K562 (cell line): ENCODE results near the gene LRRC47. TPM values are rescaled to one million over a fixed set of nuclear protein-coding genes. Genes with fewer than 3 reads are reported as not detected.
A peak's percentile ranks its signal among the peaks of the same experiment; 100 is the strongest.

ENCODE experiments used
- BCOR ChIP-seq: fragments of 450-650 bp; IDR thresholded peaks from 2 replicates; pipeline ENCODE4 v1.6.1; 2016
- DEAF1 ChIP-seq: fragments of 450-650 bp; formaldehyde crosslinking; IDR thresholded peaks from 2 replicates; pipeline ENCODE4 v1.4.0; 2020; ENCODE audit warnings: mild to moderate bottlenecking, moderate library complexity
- JUND ChIP-seq, 2 experiments: IDR thresholded peaks; 2 replicates in 1 of 2; 3 replicates in 1 of 2; pipeline ENCODE4 v1.6.1; 2011; ENCODE audit warnings: borderline replicate concordance in 2 of 2, low read depth in 2 of 2, low read length in 2 of 2, improper control_type of control experiment in 1 of 2, missing biosample characterization in 1 of 2, missing genetic modification characterization in 1 of 2, missing genetic modification reagents in 1 of 2
- KDM2B ChIP-seq: fragments of 250-450 bp; sonication (Bioruptor Pico); IDR thresholded peaks from 2 replicates; pipeline ENCODE4 v1.8.0; 2021; ENCODE audit warnings: mild to moderate bottlenecking, moderate library complexity
- KLF1 ChIP-seq: fragments of 450-650 bp; IDR thresholded peaks from 2 replicates; pipeline ENCODE4 v1.6.1; 2016; ENCODE audit warnings: missing genetic modification characterization, missing compliant biosample characterization
- POLR2AphosphoS5 ChIP-seq: IDR thresholded peaks from 2 replicates; pipeline ENCODE4 v1.6.1; 2011; ENCODE audit warnings: mild to moderate bottlenecking, low read depth, low read length, moderate library complexity; ENCODE audit not compliant: control insufficient read depth, insufficient read depth
- POLR2G ChIP-seq: fragments of 200-400 bp; formaldehyde crosslinking; IDR thresholded peaks from 2 replicates; pipeline ENCODE4 v1.6.1; 2017; ENCODE audit warnings: low read depth, mild to moderate bottlenecking, antibody characterized with exemption, low read length, moderate library complexity
- PREB ChIP-seq: sonication (generic); formaldehyde crosslinking; IDR thresholded peaks from 2 replicates; pipeline ENCODE4 v1.8.1; 2023; ENCODE audit warnings: mild to moderate bottlenecking, missing genetic modification reagents
- RHOXF2B ChIP-seq: fragments of 250-450 bp; sonication (Bioruptor Pico); conservative IDR thresholded peaks from 2 replicates; pipeline ENCODE4 v1.5.1; 2021
- SRSF7 ChIP-seq: fragments of 200-400 bp; formaldehyde crosslinking; optimal IDR thresholded peaks from 2 replicates; pipeline ENCODE3; 2017; ENCODE audit warnings: mild to moderate bottlenecking, low read depth, low read length
- STAG1 ChIP-seq: sonication (generic); formaldehyde crosslinking; IDR thresholded peaks from 2 replicates; pipeline ENCODE4 v1.5.0; 2020; ENCODE audit warnings: missing genetic modification reagents, borderline replicate concordance
- TEAD4 ChIP-seq, 2 experiments: sonication (generic) in 1 of 2; formaldehyde crosslinking in 1 of 2; IDR thresholded peaks; 2 replicates each; pipeline versions ENCODE4 v1.6.1 to v1.8.0; 2012 to 2022; ENCODE audit warnings: borderline replicate concordance in 1 of 2, inconsistent platforms in 1 of 2, low read length in 1 of 2, mild to moderate bottlenecking in 1 of 2, missing genetic modification reagents in 1 of 2
- THRAP3 ChIP-seq: fragments of 450-650 bp; IDR thresholded peaks from 2 replicates; pipeline ENCODE4 v1.6.1; 2016; ENCODE audit warnings: mild to moderate bottlenecking, inconsistent platforms, borderline replicate concordance
- ZBTB8A ChIP-seq: fragments of 450-650 bp; IDR thresholded peaks from 2 replicates; pipeline ENCODE4 v1.6.1; 2018; ENCODE audit warnings: mild to moderate bottlenecking, moderate library complexity; ENCODE audit not compliant: partially characterized antibody
- ZBTB9 ChIP-seq: fragments of 450-650 bp; formaldehyde crosslinking; IDR thresholded peaks from 2 replicates; pipeline ENCODE4 v1.4.0; 2020; ENCODE audit warnings: mild to moderate bottlenecking, moderate library complexity
- ZNF12 ChIP-seq: sonication (generic); formaldehyde crosslinking; IDR thresholded peaks from 2 replicates; pipeline ENCODE4 v1.4.0; 2020; ENCODE audit warnings: mild to moderate bottlenecking, missing genetic modification reagents
- ZNF197 ChIP-seq: fragments of 200-800 bp; sonication (Bioruptor generic); IDR thresholded peaks from 2 replicates; pipeline ENCODE4 v1.6.1; 2016; ENCODE audit warnings: low read depth, missing genetic modification characterization, missing compliant biosample characterization
- ZNF23 ChIP-seq: fragments of 250-450 bp; sonication (Bioruptor Pico); IDR thresholded peaks from 2 replicates; pipeline ENCODE4 v1.4.0; 2020; ENCODE audit warnings: mild to moderate bottlenecking
- ZNF239 ChIP-seq: fragments of 250-450 bp; sonication (Bioruptor Pico); IDR thresholded peaks from 2 replicates; pipeline ENCODE4 v1.4.0; 2020; ENCODE audit warnings: mild to moderate bottlenecking
- ZNF583 ChIP-seq: fragments of 250-450 bp; sonication (Bioruptor Pico); IDR thresholded peaks from 2 replicates; pipeline ENCODE4 v1.4.0; 2020
- polyA plus RNA-seq, 8 experiments: library from polyadenylated mRNA; depleted of rRNA in 4 of 8; stranded (reverse) in 5 of 8; unstranded in 3 of 8; fragments of >200 nt; fragmentation: Nextera tagmentation in 2 of 8; fragmentation: Illumina TruSeq in 1 of 8; extraction: Ambion mirVana in 2 of 8; extraction: Trizol in 1 of 8; gene quantifications; 2 replicates each; pipeline versions ENCODE4 v1.2.1 to v1.2.3, GENCODE V29; 2011 to 2014; ENCODE audit warnings: inconsistent platforms in 1 of 8, missing spikeins in 1 of 8
- total RNA-seq, 7 experiments: library from RNA; depleted of rRNA in 6 of 7; stranded (reverse); fragments of >200 nt in 6 of 7; fragmentation: Illumina TruSeq in 2 of 7; extraction: Trizol in 2 of 7; gene quantifications; 2 replicates each; pipeline versions ENCODE4 v1.2.1 to v1.2.3, GENCODE V29; 2011 to 2021; ENCODE audit warnings: low replicate concordance in 1 of 7
- TF ChIP-seq, protein P1 (sequence below), 2 experiments: IDR thresholded peaks; 2 replicates each; pipeline ENCODE4 v1.6.1; 2011; ENCODE audit warnings: borderline replicate concordance in 1 of 2, control low read depth in 1 of 2, low read depth in 1 of 2, low read length in 1 of 2, mild to moderate bottlenecking in 1 of 2, mixed read lengths in 1 of 2, moderate library complexity in 1 of 2; ENCODE audit not compliant: insufficient read depth in 1 of 2, insufficient read length in 1 of 2, poor library complexity in 1 of 2, severe bottlenecking in 1 of 2; ENCODE audit errors: extremely low read depth in 1 of 2

LRRC47 gene
- total and polyA plus RNA-seq, 9 of the 15 experiments (the other 6 are each of a cell fraction or from before 2014, with no cell fraction given) = 4.6 to 68.0 (median 35.9) TPM

DNA sequence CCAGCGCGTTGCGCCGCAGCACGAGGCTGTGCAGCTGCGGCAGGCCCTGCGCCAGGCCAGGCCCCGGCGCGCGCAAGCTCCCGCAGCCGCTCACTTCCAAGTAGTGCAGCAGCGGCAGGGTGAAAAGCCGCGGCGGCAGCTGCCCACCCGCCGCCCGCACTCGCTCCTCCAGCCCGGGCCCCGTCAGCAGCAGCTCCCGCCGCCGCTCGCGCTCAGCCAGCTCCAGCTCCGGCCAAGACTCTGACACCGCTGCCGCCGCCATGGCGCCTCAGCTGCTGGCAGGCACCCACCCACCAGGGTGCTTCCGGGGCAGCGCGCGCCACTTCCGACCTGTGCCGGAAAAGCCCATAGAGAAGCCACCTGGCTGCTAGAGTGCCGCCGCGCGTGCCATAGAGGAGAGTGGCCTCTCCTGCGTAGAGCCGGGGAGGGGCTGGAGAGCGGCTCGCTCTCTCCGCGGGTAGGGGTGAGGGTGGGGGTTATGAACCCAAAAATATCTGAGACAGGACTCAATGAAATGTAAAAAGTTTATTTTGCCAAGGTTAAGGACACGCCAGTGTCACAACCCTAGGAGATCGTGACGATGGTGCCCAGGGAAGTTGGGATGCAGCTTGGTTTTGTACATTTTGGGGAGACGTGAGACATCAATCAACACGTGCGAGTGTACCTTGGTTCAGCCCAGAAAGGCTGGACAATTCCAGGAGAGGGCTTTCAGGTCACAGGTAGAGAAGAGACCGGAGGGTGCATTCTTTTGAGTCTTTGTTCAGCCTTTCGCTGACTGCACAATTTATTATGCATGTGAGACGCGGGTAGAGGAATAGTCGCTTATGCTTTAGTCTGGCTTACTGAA, at the start of gene LRRC47 (continued):
- 0 out of 2 replicates have a peak, but pooled peaks have one; percentile 54 for TF ChIP-seq PREB (CRISPR knock-in tag)
- peak; percentile 40; the same call in 1 of the 2 replicates for TF ChIP-seq ZNF239 (CRISPR knock-in tag)
- TF ChIP-seq JUND (IDR thresholded peaks at IDR 0.05; ENCODE audit: borderline replicate concordance, low read depth, low read length) = peak; percentile 80
- no peak; the same call in 2 of the 3 replicates for TF ChIP-seq JUND (tag; IDR thresholded peaks at IDR 0.05; ENCODE audit: borderline replicate concordance, low read depth, low read length)
- TF ChIP-seq POLR2G = peak; percentile 94
- TF ChIP-seq RHOXF2B = no peak
- no peak for TF ChIP-seq STAG1
- no peak for TF ChIP-seq SRSF7
- TF ChIP-seq THRAP3 = no peak
- TF ChIP-seq DEAF1 = no peak
- TF ChIP-seq, protein P1, sequence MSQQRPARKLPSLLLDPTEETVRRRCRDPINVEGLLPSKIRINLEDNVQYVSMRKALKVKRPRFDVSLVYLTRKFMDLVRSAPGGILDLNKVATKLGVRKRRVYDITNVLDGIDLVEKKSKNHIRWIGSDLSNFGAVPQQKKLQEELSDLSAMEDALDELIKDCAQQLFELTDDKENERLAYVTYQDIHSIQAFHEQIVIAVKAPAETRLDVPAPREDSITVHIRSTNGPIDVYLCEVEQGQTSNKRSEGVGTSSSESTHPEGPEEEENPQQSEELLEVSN (IDR thresholded peaks at IDR 0.05; ENCODE audit: borderline replicate concordance in 1 of 2, extremely low read depth in 1 of 2, insufficient read depth in 1 of 2, insufficient read length in 1 of 2, low read depth in 1 of 2, low read length in 1 of 2, poor library complexity in 1 of 2, severe bottlenecking in 1 of 2) = peak in 1 of 2 experiments; percentile 23
- TF ChIP-seq KDM2B (CRISPR knock-in tag) = no peak
- no peak for TF ChIP-seq ZNF12 (CRISPR knock-in tag)
- TF ChIP-seq TEAD4 (IDR thresholded peaks at IDR 0.05; ENCODE audit: low read length) = peak; percentile 38; the same call in 1 of the 2 replicates
- TF ChIP-seq TEAD4 (CRISPR knock-in tag; IDR thresholded peaks at IDR 0.05; ENCODE audit: borderline replicate concordance) = no peak
- TF ChIP-seq KLF1 (tag) = 0 out of 2 replicates have a peak, but pooled peaks have one; percentile 71
- no peak for TF ChIP-seq ZNF23 (CRISPR knock-in tag)
- TF ChIP-seq ZNF197 (CRISPR knock-in tag) = 0 out of 2 replicates have a peak, but pooled peaks have one; percentile 47
- TF ChIP-seq BCOR = 0 out of 2 replicates have a peak, but pooled peaks have one; percentile 20
- peak; percentile 65; the same call in 1 of the 2 replicates for TF ChIP-seq POLR2AphosphoS5
- TF ChIP-seq ZBTB9 (CRISPR knock-in tag) = peak; percentile 67; the same call in 1 of the 2 replicates
- 0 out of 2 replicates have a peak, but pooled peaks have one; percentile 42 for TF ChIP-seq ZNF583 (CRISPR knock-in tag)
- TF ChIP-seq ZBTB8A = no peak
